Neural cell (in vitro differentiated cells): Measurements from ENCODE around the gene TRUB2.

Experiments
- CTCF ChIP-seq: fragments of 450-650 bp; IDR thresholded peaks from 2 replicates; pipeline ENCODE4 v1.5.1; 2014; ENCODE audit warnings: antibody characterized with exemption, mild to moderate bottlenecking, moderate library complexity; ENCODE audit not compliant: poor library complexity, severe bottlenecking
- EP300 ChIP-seq: fragments of 450-650 bp; conservative IDR thresholded peaks from 2 replicates; pipeline ENCODE4 v1.6.1; 2014; ENCODE audit warnings: antibody characterized with exemption, mild to moderate bottlenecking, moderate library complexity; ENCODE audit not compliant: poor library complexity, severe bottlenecking
- EZH2 ChIP-seq: fragments of 200-600, 300-800 bp; shearing (Covaris generic), sonication (generic); IDR thresholded peaks from 2 replicates; pipeline ENCODE4 v1.6.1; 2014; ENCODE audit warnings: antibody characterized with exemption, low read length, borderline replicate concordance, mild to moderate bottlenecking; ENCODE audit not compliant: insufficient read depth, poor library complexity, severe bottlenecking
- POLR2AphosphoS5 ChIP-seq: IDR thresholded peaks from 2 replicates; pipeline ENCODE4 v1.6.1; 2012
- RAD21 ChIP-seq: fragments of 450-650 bp; conservative IDR thresholded peaks from 2 replicates; pipeline ENCODE4 v1.6.1; 2014; ENCODE audit warnings: antibody characterized with exemption, mild to moderate bottlenecking, moderate library complexity
- SMC3 ChIP-seq: fragments of 450-650 bp; conservative IDR thresholded peaks from 2 replicates; pipeline ENCODE4 v1.6.1; 2014; ENCODE audit warnings: antibody characterized with exemption, mild to moderate bottlenecking, moderate library complexity; ENCODE audit not compliant: poor library complexity
- TAF1 ChIP-seq: IDR thresholded peaks from 2 replicates; pipeline ENCODE4 v1.6.1; 2012; ENCODE audit warnings: low read depth
- TF ChIP-seq, protein P1 (sequence below): IDR thresholded peaks from 2 replicates; pipeline ENCODE4 v1.6.1; 2012; ENCODE audit warnings: borderline replicate concordance

- TF ChIP-seq CTCF: peak; percentile 70
- peak; percentile 45 for TF ChIP-seq RAD21
- TF ChIP-seq, protein P1, sequence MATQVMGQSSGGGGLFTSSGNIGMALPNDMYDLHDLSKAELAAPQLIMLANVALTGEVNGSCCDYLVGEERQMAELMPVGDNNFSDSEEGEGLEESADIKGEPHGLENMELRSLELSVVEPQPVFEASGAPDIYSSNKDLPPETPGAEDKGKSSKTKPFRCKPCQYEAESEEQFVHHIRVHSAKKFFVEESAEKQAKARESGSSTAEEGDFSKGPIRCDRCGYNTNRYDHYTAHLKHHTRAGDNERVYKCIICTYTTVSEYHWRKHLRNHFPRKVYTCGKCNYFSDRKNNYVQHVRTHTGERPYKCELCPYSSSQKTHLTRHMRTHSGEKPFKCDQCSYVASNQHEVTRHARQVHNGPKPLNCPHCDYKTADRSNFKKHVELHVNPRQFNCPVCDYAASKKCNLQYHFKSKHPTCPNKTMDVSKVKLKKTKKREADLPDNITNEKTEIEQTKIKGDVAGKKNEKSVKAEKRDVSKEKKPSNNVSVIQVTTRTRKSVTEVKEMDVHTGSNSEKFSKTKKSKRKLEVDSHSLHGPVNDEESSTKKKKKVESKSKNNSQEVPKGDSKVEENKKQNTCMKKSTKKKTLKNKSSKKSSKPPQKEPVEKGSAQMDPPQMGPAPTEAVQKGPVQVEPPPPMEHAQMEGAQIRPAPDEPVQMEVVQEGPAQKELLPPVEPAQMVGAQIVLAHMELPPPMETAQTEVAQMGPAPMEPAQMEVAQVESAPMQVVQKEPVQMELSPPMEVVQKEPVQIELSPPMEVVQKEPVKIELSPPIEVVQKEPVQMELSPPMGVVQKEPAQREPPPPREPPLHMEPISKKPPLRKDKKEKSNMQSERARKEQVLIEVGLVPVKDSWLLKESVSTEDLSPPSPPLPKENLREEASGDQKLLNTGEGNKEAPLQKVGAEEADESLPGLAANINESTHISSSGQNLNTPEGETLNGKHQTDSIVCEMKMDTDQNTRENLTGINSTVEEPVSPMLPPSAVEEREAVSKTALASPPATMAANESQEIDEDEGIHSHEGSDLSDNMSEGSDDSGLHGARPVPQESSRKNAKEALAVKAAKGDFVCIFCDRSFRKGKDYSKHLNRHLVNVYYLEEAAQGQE: no peak
- no peak for TF ChIP-seq EP300
- TF ChIP-seq POLR2AphosphoS5: no peak
- TF ChIP-seq EZH2: no peak
- peak; percentile 34 for TF ChIP-seq SMC3
- TF ChIP-seq TAF1: no peak
These were observed 19.2 kb upstream of the TRUB2 start for GRCh38 chr9:128341435-128341849.
